Measurements from ENCODE around the gene MAST2. TPM values are rescaled to one million over a fixed set of nuclear protein-coding genes. Genes with fewer than 3 reads are reported as not detected.

The MAST2 gene
- total RNA-seq, 4 donors from 2014 or later: 8.3 to 24.8 (median 14.5) TPM

GRCh38 chr1:45806129-45806528 is 2.7 kb downstream of the MAST2 start:
- H3K9me3 ChIP-seq: no peaks in the 10 kb centered on the region
- no peak overlapping the region for H3K4me3 ChIP-seq
- peaks cover 0 to 10% (median 0%) of the 10 kb centered on the region in 3 donors for H3K36me3 ChIP-seq
- H3K4me1 ChIP-seq: peaks cover 13 to 25% (median 16%) of the 10 kb centered on the region in 3 donors
- no peak overlapping the region for H3K27ac ChIP-seq
- 94 to 97% methylated on average over 4 of the region's 4 CpGs for WGBS, 2 donors
- intact Hi-C loops (cut with DNase I): no loop called here
- no peaks in the 10 kb centered on the region for H3K27me3 ChIP-seq
- no peak for TF ChIP-seq POLR2A (IDR thresholded peaks at IDR 0.05)
- TF ChIP-seq CTCF (IDR thresholded peaks at IDR 0.05): no peak
- DNase-seq: no peak

GRCh38 chr1:45809761-45810160 is 6.3 kb downstream of the MAST2 start:
- intact Hi-C loops (cut with DNase I): no loop called here
- no peak for DNase-seq
- Histone ChIP-seq H3K4me3 (no peak overlapping the region), H3K36me3 (peaks cover 0 to 28% (median 0%) of the 10 kb centered on the region in 3 donors), H3K27ac (no peak overlapping the region), H3K27me3 (no peaks in the 10 kb centered on the region), H3K9me3 (no peaks in the 10 kb centered on the region), H3K4me1 (peaks cover 0 to 5% (median 3%) of the 10 kb centered on the region in 3 donors)
- TF ChIP-seq CTCF (IDR thresholded peaks at IDR 0.05) (no peak), POLR2A (IDR thresholded peaks at IDR 0.05) (no peak)

GRCh38 chr1:45814776-45815175 is 11.4 kb downstream of the MAST2 start:
- H3K4me3 ChIP-seq: no peak overlapping the region
- no peaks in the 10 kb centered on the region for H3K9me3 ChIP-seq
- H3K27ac ChIP-seq: no peak overlapping the region
- TF ChIP-seq CTCF (IDR thresholded peaks at IDR 0.05): no peak
- H3K36me3 ChIP-seq: peaks cover 0 to 18% (median 0%) of the 10 kb centered on the region in 3 donors
- DNase-seq: no peak
- 91 to 98% methylated on average over 2 of the region's 2 CpGs for WGBS, 2 donors
- H3K27me3 ChIP-seq: no peaks in the 10 kb centered on the region
- H3K4me1 ChIP-seq: no peaks in the 10 kb centered on the region
- intact Hi-C loops (cut with DNase I): no loop called here

- no peaks in the 10 kb centered on the region for H3K27me3 ChIP-seq
- TF ChIP-seq POLR2A (IDR thresholded peaks at IDR 0.05): no peak
- H3K9me3 ChIP-seq: no peaks in the 10 kb centered on the region
- intact Hi-C loops (cut with DNase I): no loop called here
- H3K4me3 ChIP-seq: no peak overlapping the region
- WGBS, 2 donors: 74 to 85% methylated on average over 3 of the region's 3 CpGs
- DNase-seq: no peak
- H3K4me1 ChIP-seq: no peaks in the 10 kb centered on the region
- H3K27ac ChIP-seq: no peak overlapping the region
- peaks cover 0 to 18% (median 0%) of the 10 kb centered on the region in 3 donors for H3K36me3 ChIP-seq
Observed at GRCh38 chr1:45815667-45816458, 12.5 kb downstream of the MAST2 start.

- no peak for DNase-seq
- no peak for TF ChIP-seq POLR2A (IDR thresholded peaks at IDR 0.05)
- TF ChIP-seq CTCF (IDR thresholded peaks at IDR 0.05): no peak
- no peak overlapping the region for H3K27ac ChIP-seq
- peaks cover 0 to 8% (median 0%) of the 10 kb centered on the region in 3 donors for H3K36me3 ChIP-seq
- intact Hi-C loops (cut with DNase I): no loop called here
- H3K4me3 ChIP-seq: no peak overlapping the region
- H3K27me3 ChIP-seq: no peaks in the 10 kb centered on the region
- no peaks in the 10 kb centered on the region for H3K4me1 ChIP-seq
- no peaks in the 10 kb centered on the region for H3K9me3 ChIP-seq
Observed at GRCh38 chr1:45820173-45820572, 16.8 kb downstream of the MAST2 start.

All from esophagus squamous epithelium (tissue), 5 donors.